ENCODE measurements around the gene HOATZ.

Gene HOATZ

GRCh38 chr11:111549196-111549868, 34.8 kb downstream of the HOATZ start:
- H3K27me3 ChIP-seq (ENCODE audit: control insufficient read depth, insufficient read depth, low read length) = 0 out of 2 replicates have a peak, but pooled peaks cover 1% of the 10 kb centered on the region
- no peak overlapping the region for H3K27ac ChIP-seq (ENCODE audit: low read depth, low read length)
- no peak overlapping the region for H3K4me3 ChIP-seq (ENCODE audit: low read depth, low read length)
- peaks cover 17% of the 10 kb centered on the region; the same call in 1 of the 2 replicates for H3K4me1 ChIP-seq (ENCODE audit: control insufficient read depth, insufficient read depth, low read length)
- no peaks in the 10 kb centered on the region for H3K36me3 ChIP-seq (ENCODE audit: control insufficient read depth, insufficient read depth, low read length)
- no peak overlapping the region for H3K9ac ChIP-seq (ENCODE audit: low read length)
- H3K9me3 ChIP-seq (ENCODE audit: control insufficient read depth, insufficient read depth, low read depth, low read length) = no peaks in the 10 kb centered on the region

DNA sequence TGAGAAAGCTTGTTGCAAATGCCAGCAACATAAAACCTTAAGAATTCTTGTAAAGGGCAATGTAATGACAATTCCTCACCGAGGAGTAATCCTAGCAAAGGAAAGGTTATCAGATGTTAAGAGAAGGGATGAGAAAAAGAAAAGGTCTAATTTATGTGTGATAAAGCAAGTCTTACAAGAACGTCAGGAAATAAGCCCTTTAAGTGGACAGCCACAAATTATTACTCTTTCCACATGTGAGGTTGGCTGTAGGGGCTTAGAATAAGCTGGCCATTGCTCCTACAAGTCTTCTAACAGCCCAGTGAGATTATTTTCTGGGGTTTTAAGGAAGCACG, 35.3 kb downstream of the HOATZ start:
- H3K27me3 ChIP-seq (ENCODE audit: control insufficient read depth, insufficient read depth, low read length) = no peaks in the 10 kb centered on the region
- peaks cover 17% of the 10 kb centered on the region; the same call in 1 of the 2 replicates for H3K4me1 ChIP-seq (ENCODE audit: control insufficient read depth, insufficient read depth, low read length)
- H3K36me3 ChIP-seq (ENCODE audit: control insufficient read depth, insufficient read depth, low read length) = no peaks in the 10 kb centered on the region
- no peaks in the 10 kb centered on the region for H3K9me3 ChIP-seq (ENCODE audit: control insufficient read depth, insufficient read depth, low read depth, low read length)
- H3K27ac ChIP-seq (ENCODE audit: low read depth, low read length) = no peak overlapping the region
- no peak overlapping the region for H3K4me3 ChIP-seq (ENCODE audit: low read depth, low read length)
- H3K9ac ChIP-seq (ENCODE audit: low read length) = no peak overlapping the region

DNA sequence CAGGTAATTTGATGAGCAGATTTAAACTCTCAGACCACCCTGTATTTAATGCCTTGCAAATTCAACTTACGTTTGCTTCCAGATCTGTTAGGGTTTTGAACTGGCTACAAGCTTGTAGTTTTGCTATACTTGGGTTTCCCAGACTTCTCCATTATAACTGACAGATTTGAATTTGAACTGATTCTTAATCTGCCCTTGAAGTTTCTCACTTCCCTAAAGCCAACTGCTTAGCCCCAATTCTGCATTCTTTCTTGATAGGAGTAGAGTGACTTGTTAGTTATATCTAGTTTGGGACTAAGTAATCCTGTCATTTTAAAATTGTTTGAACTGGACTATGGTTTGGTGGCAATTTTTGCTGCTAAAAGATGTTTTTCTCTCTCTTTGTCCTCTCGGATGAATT, 35.7 kb downstream of the HOATZ start:
- no peaks in the 10 kb centered on the region for H3K9me3 ChIP-seq (ENCODE audit: control insufficient read depth, insufficient read depth, low read depth, low read length)
- H3K9ac ChIP-seq (ENCODE audit: low read length) = no peak overlapping the region
- 0 out of 2 replicates have a peak, but pooled peaks cover 1% of the 10 kb centered on the region for H3K36me3 ChIP-seq (ENCODE audit: control insufficient read depth, insufficient read depth, low read length)
- peaks cover 17% of the 10 kb centered on the region; the same call in 1 of the 2 replicates for H3K4me1 ChIP-seq (ENCODE audit: control insufficient read depth, insufficient read depth, low read length)
- no peak overlapping the region for H3K27ac ChIP-seq (ENCODE audit: low read depth, low read length)
- no peaks in the 10 kb centered on the region for H3K27me3 ChIP-seq (ENCODE audit: control insufficient read depth, insufficient read depth, low read length)
- no peak overlapping the region for H3K4me3 ChIP-seq (ENCODE audit: low read depth, low read length)

DNA sequence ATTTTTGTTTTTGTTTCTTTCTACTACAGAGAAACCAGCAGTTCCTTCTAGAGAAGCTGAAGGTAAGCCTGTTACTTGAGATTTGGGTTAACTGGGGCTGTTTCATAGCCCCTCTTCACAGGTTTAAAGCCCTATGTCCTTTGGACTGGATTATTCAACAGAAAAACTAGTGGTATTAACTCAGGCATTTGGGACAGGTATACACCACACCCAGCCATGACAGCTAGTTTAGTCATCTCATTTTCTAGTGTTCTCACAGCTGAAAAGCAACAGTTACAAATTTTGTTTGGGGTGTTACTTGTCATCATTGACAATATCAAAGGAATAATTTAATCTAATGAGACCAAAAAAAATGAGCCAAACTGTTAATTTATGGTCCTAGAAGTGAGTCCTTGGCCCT, 40.0 kb downstream of the HOATZ start:
- no peak overlapping the region for H3K4me3 ChIP-seq (ENCODE audit: low read depth, low read length)
- H3K9me3 ChIP-seq (ENCODE audit: control insufficient read depth, insufficient read depth, low read depth, low read length) = peaks cover 8% of the 10 kb centered on the region
- H3K4me1 ChIP-seq (ENCODE audit: control insufficient read depth, insufficient read depth, low read length) = peaks cover 7% of the 10 kb centered on the region; the same call in 1 of the 2 replicates
- H3K9ac ChIP-seq (ENCODE audit: low read length) = no peak overlapping the region
- no peaks in the 10 kb centered on the region for H3K27me3 ChIP-seq (ENCODE audit: control insufficient read depth, insufficient read depth, low read length)
- H3K27ac ChIP-seq (ENCODE audit: low read depth, low read length) = no peak overlapping the region
- H3K36me3 ChIP-seq (ENCODE audit: control insufficient read depth, insufficient read depth, low read length) = peaks cover 13% of the 10 kb centered on the region; the same call in 1 of the 2 replicates

DNA sequence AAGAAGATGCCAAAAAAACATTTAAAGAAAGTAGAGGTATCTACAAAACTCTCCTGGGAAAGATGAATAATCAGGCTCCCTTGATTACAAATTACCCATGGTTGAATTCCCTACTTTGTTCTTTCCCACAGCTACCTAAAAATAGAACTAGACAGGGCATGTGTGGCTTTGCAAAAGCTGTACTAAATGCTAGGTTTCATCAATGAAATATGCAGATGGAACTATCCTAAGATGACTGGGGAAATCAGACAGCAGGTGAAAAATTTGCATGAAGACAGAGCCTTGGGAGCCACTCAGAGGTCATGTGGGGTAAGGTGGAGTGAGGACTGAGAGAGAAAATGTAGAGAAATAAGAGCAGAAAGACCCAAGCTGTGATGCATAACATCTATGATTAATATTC, 40.7 kb downstream of the HOATZ start:
- no peaks in the 10 kb centered on the region for H3K4me1 ChIP-seq (ENCODE audit: control insufficient read depth, insufficient read depth, low read length)
- H3K9me3 ChIP-seq (ENCODE audit: control insufficient read depth, insufficient read depth, low read depth, low read length) = peaks cover 8% of the 10 kb centered on the region
- no peak overlapping the region for H3K9ac ChIP-seq (ENCODE audit: low read length)
- no peak overlapping the region for H3K27ac ChIP-seq (ENCODE audit: low read depth, low read length)
- no peaks in the 10 kb centered on the region for H3K27me3 ChIP-seq (ENCODE audit: control insufficient read depth, insufficient read depth, low read length)
- H3K4me3 ChIP-seq (ENCODE audit: low read depth, low read length) = no peak overlapping the region
- H3K36me3 ChIP-seq (ENCODE audit: control insufficient read depth, insufficient read depth, low read length) = peaks cover 13% of the 10 kb centered on the region; the same call in 1 of the 2 replicates

- Histone ChIP-seq H3K9me3 (ENCODE audit: control insufficient read depth, insufficient read depth, low read depth, low read length) (peaks cover 8% of the 10 kb centered on the region), H3K27ac (ENCODE audit: low read depth, low read length) (no peak overlapping the region), H3K36me3 (ENCODE audit: control insufficient read depth, insufficient read depth, low read length) (peaks cover 13% of the 10 kb centered on the region; the same call in 1 of the 2 replicates), H3K4me1 (ENCODE audit: control insufficient read depth, insufficient read depth, low read length) (peaks cover 13% of the 10 kb centered on the region), H3K27me3 (ENCODE audit: control insufficient read depth, insufficient read depth, low read length) (no peaks in the 10 kb centered on the region), H3K4me3 (ENCODE audit: low read depth, low read length) (no peak overlapping the region), H3K9ac (ENCODE audit: low read length) (no peak overlapping the region)
Observed at GRCh38 chr11:111557425-111558111, 43.0 kb downstream of the HOATZ start.

DNA sequence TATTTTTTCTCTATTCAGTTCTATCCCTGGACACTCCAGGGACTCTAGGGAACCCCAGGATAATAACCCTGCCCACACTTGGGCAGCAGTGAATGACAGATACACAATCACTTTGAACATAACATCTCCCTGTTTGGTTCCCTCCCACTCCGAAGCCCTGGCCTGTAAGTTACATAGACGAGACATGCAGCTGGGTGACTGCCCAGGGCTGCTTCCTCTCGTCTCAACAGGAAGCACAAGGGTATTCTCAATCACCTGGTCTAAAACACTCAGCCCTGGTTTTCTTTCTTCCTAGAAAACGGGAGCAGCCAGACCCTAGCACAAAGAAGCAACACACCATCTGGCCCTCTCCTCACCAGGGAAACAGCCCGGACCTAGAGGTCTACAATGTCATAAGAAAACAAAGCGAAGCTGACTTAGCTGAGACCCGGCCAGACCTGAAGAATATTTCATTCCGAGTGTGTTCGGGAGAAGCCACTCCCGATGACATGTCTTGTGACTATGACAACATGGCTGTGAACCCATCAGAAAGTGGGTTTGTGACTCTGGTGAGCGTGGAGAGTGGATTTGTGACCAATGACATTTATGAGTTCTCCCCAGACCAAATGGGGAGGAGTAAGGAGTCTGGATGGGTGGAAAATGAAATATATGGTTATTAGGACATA, 45.4 kb downstream of the HOATZ start:
- Histone ChIP-seq H3K9ac (ENCODE audit: low read length) (no peak overlapping the region), H3K27ac (ENCODE audit: low read depth, low read length) (no peak overlapping the region), H3K9me3 (ENCODE audit: control insufficient read depth, insufficient read depth, low read depth, low read length) (peaks cover 8% of the 10 kb centered on the region), H3K36me3 (ENCODE audit: control insufficient read depth, insufficient read depth, low read length) (peaks cover 13% of the 10 kb centered on the region; the same call in 1 of the 2 replicates), H3K27me3 (ENCODE audit: control insufficient read depth, insufficient read depth, low read length) (no peaks in the 10 kb centered on the region), H3K4me1 (ENCODE audit: control insufficient read depth, insufficient read depth, low read length) (peaks cover 13% of the 10 kb centered on the region), H3K4me3 (ENCODE audit: low read depth, low read length) (no peak overlapping the region)

GRCh38 chr11:111560800-111561199, 46.2 kb downstream of the HOATZ start:
- H3K9ac ChIP-seq (ENCODE audit: low read length) = no peak overlapping the region
- H3K4me1 ChIP-seq (ENCODE audit: control insufficient read depth, insufficient read depth, low read length) = peaks cover 13% of the 10 kb centered on the region
- no peaks in the 10 kb centered on the region for H3K27me3 ChIP-seq (ENCODE audit: control insufficient read depth, insufficient read depth, low read length)
- H3K4me3 ChIP-seq (ENCODE audit: low read depth, low read length) = no peak overlapping the region
- no peak overlapping the region for H3K27ac ChIP-seq (ENCODE audit: low read depth, low read length)
- peaks cover 8% of the 10 kb centered on the region; the same call in 1 of the 2 replicates for H3K36me3 ChIP-seq (ENCODE audit: control insufficient read depth, insufficient read depth, low read length)
- H3K9me3 ChIP-seq (ENCODE audit: control insufficient read depth, insufficient read depth, low read depth, low read length) = peaks cover 6% of the 10 kb centered on the region

- peaks cover 14% of the 10 kb centered on the region for H3K4me1 ChIP-seq (ENCODE audit: control insufficient read depth, insufficient read depth, low read length)
- H3K9ac ChIP-seq (ENCODE audit: low read length) = no peak overlapping the region
- peaks cover 3% of the 10 kb centered on the region; the same call in 1 of the 2 replicates for H3K36me3 ChIP-seq (ENCODE audit: control insufficient read depth, insufficient read depth, low read length)
- no peak overlapping the region for H3K27ac ChIP-seq (ENCODE audit: low read depth, low read length)
- peaks cover 1% of the 10 kb centered on the region for H3K9me3 ChIP-seq (ENCODE audit: control insufficient read depth, insufficient read depth, low read depth, low read length)
- H3K4me3 ChIP-seq (ENCODE audit: low read depth, low read length) = no peak overlapping the region
- H3K27me3 ChIP-seq (ENCODE audit: control insufficient read depth, insufficient read depth, low read length) = no peaks in the 10 kb centered on the region
Observed at GRCh38 chr11:111561306-111561705, 46.7 kb downstream of the HOATZ start.

DNA sequence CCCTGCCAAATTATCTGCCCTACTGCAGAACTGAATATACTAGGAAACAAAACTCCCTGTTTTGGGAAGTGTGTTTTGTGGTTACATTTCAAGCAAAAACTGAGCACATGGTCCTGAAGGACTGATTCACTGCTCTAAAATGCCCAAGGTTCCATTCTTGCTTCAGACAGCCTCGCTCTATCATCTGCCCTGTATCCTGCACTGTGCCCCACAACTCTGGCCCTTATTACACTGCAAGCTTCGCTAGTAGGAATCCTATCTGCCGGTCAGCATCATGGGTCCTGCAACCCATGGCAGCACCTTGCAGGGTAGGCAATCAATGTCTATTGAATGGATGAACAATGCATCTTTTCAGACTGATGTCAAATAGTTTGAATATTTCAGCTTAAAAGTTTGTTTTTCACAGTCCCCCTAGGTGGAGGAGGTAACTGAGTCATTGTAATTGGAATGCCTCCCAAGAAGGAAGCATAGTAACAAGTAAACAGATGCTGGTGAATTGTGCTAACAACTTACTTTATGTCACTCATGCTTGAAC, 47.3 kb downstream of the HOATZ start:
- H3K9ac ChIP-seq (ENCODE audit: low read length) = no peak overlapping the region

More for the DNA sequence above, 47.3 kb downstream of the HOATZ start:
- H3K27ac ChIP-seq (ENCODE audit: low read depth, low read length) = no peak overlapping the region
- H3K9me3 ChIP-seq (ENCODE audit: control insufficient read depth, insufficient read depth, low read depth, low read length) = no peaks in the 10 kb centered on the region
- H3K4me3 ChIP-seq (ENCODE audit: low read depth, low read length) = no peak overlapping the region
- no peaks in the 10 kb centered on the region for H3K27me3 ChIP-seq (ENCODE audit: control insufficient read depth, insufficient read depth, low read length)
- peaks cover 19% of the 10 kb centered on the region for H3K4me1 ChIP-seq (ENCODE audit: control insufficient read depth, insufficient read depth, low read length)
- peaks cover 3% of the 10 kb centered on the region; the same call in 1 of the 2 replicates for H3K36me3 ChIP-seq (ENCODE audit: control insufficient read depth, insufficient read depth, low read length)

Measured in HUES6 (cell line).